Fibroblast of lung (primary cell): ENCODE measurements around the gene CMIP.

Experiments used
- EZH2 ChIP-seq: IDR thresholded peaks from 2 replicates; pipeline ENCODE4 v1.5.1; 2012; ENCODE audit warnings: low read length, control low read depth, mild to moderate bottlenecking; ENCODE audit errors: missing control alignments
- TF ChIP-seq, protein P1 (sequence below), 2 donors: IDR thresholded peaks in 1 of 2; conservative IDR thresholded peaks in 1 of 2; 1 replicate in 1 of 2; 2 replicates in 1 of 2; pipeline ENCODE4 v1.5.1; 2011 to 2012; ENCODE audit warnings: low read length in 2 of 2, control low read depth in 1 of 2, inconsistent platforms in 1 of 2, low read depth in 1 of 2, mild to moderate bottlenecking in 1 of 2

DNA sequence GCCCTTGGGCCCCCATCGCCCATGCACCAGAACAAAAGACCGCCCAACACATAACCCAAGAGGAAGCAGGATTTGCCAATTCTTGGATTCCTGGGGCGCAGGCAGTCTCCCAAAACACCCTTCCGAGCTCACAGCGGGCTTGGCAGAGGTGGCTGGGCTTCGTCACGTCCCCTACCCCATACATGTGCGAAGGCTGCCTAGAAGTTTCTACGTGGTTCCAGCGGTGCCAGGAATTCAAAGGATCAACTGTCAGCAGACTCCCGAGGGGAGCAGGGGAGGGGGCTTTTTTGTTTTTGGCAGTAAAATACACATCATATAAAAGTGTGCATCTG lies 253.7 kb downstream of the CMIP start:
- TF ChIP-seq, protein P1, sequence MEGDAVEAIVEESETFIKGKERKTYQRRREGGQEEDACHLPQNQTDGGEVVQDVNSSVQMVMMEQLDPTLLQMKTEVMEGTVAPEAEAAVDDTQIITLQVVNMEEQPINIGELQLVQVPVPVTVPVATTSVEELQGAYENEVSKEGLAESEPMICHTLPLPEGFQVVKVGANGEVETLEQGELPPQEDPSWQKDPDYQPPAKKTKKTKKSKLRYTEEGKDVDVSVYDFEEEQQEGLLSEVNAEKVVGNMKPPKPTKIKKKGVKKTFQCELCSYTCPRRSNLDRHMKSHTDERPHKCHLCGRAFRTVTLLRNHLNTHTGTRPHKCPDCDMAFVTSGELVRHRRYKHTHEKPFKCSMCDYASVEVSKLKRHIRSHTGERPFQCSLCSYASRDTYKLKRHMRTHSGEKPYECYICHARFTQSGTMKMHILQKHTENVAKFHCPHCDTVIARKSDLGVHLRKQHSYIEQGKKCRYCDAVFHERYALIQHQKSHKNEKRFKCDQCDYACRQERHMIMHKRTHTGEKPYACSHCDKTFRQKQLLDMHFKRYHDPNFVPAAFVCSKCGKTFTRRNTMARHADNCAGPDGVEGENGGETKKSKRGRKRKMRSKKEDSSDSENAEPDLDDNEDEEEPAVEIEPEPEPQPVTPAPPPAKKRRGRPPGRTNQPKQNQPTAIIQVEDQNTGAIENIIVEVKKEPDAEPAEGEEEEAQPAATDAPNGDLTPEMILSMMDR (conservative IDR thresholded peaks at IDR 0.05 in 1 of 2, IDR thresholded peaks at IDR 0.05 in 1 of 2; ENCODE audit: low read depth in 1 of 2, low read length in 2 of 2): no peak
- TF ChIP-seq EZH2: no peak
